Transverse colon (tissue), 4 donors: Measurements from ENCODE around the gene PFDN5. TPM values are rescaled to one million over a fixed set of nuclear protein-coding genes. Genes with fewer than 3 reads are reported as not detected.
A peak's percentile ranks its signal among the peaks of the same experiment; 100 is the strongest.
"Not testable (repeated sequence)": the region's sequence is repeated elsewhere in the genome, so short reads cannot be mapped to it uniquely, and the experiment has no call there.

Experiments
- DNase-seq: peaks from one replicate; pipeline ENCODE4 v3.0.0-alpha.2; 2019
- H3K27ac ChIP-seq, 4 donors: fragments of 200-600 bp; sonication (generic); 2 replicates each; pipeline ENCODE4 v1.5.1; 2016 to 2018; ENCODE audit warnings: inconsistent platforms in 4 of 4
- H3K27me3 ChIP-seq: fragments of 200-600 bp; sonication (generic); 2 replicates; pipeline ENCODE4 v1.5.1; 2017; ENCODE audit warnings: inconsistent platforms
- H3K36me3 ChIP-seq, 4 donors: fragments of 200-600 bp; sonication (generic); 2 replicates each; pipeline ENCODE4 v1.5.1; 2017 to 2019; ENCODE audit warnings: inconsistent platforms in 4 of 4
- H3K4me1 ChIP-seq, 4 donors: fragments of 200-600 bp; sonication (generic); 2 replicates each; pipeline ENCODE4 v1.5.1; 2017 to 2020; ENCODE audit warnings: inconsistent platforms in 4 of 4
- H3K4me3 ChIP-seq, 4 donors: fragments of 200-600 bp; sonication (generic); 1 replicate in 1 of 4; 2 replicates in 3 of 4; pipeline versions ENCODE4 v1.5.1 to v1.6.1; 2017 to 2019; ENCODE audit warnings: inconsistent platforms in 4 of 4
- H3K9me3 ChIP-seq, 2 donors: fragments of 200-600 bp; sonication (generic); 2 replicates each; pipeline ENCODE4 v1.5.1; 2017 to 2019; ENCODE audit warnings: inconsistent platforms in 2 of 2
- EP300 ChIP-seq: sonication (generic); formaldehyde crosslinking; IDR thresholded peaks from one replicate; pipeline ENCODE4 v1.6.1; 2017; ENCODE audit warnings: antibody characterized with exemption, low read depth
- POLR2A ChIP-seq: fragments of 450-650 bp; IDR thresholded peaks from one replicate; pipeline ENCODE4 v1.6.1; 2016; ENCODE audit warnings: antibody characterized with exemption, mild to moderate bottlenecking, moderate library complexity
- POLR2AphosphoS5 ChIP-seq, 3 donors: sonication (generic); formaldehyde crosslinking; IDR thresholded peaks; one replicate each; pipeline ENCODE4 v1.6.1; 2016; ENCODE audit warnings: antibody characterized with exemption in 3 of 3
- WGBS, 2 donors: methylation state at CpG; one replicate each; pipeline ENCODE4 v1.1.5; 2018; ENCODE audit warnings: low coverage in 1 of 2; 5-methylcytosine and 5-hydroxymethylcytosine counted together
- in situ Hi-C, 4 donors: fragments of 200-750 bp; cut with MboI; loops; one replicate each; pipeline versions ENCODE4 v1.15.0 to v1.15.1; 2017; ENCODE audit warnings: low sequenced_read_pairs in 3 of 4, low pct_ligation_motif_present in 1 of 4, low pct_unique_long_range_greater_than_20kb in 1 of 4
- intact Hi-C: fragments of 100-400 bp; cut with DNase I; formaldehyde crosslinking; loops from one replicate; pipeline ENCODE4 v1.15.1; 2023; ENCODE audit warnings: low total_unique reads
- total RNA-seq, 4 donors: library from RNA; depleted of rRNA; stranded (reverse); fragments of >200 nt; gene quantifications; one replicate each; pipeline ENCODE4 v1.1.0, GENCODE V29; 2016
- TF ChIP-seq, protein P1 (sequence below), 5 experiments: fragments of 200-600 bp in 3 of 5; fragments of 450-650 bp in 2 of 5; sonication (generic) in 3 of 5; IDR thresholded peaks; 1 replicate in 2 of 5; 2 replicates in 3 of 5; pipeline ENCODE4 v1.5.1; 2016 to 2017; ENCODE audit warnings: antibody characterized with exemption in 5 of 5, inconsistent platforms in 3 of 5, mild to moderate bottlenecking in 2 of 5, moderate library complexity in 1 of 5

The PFDN5 gene
- total RNA-seq, 4 donors from 2014 or later, result 244 to 451 (median 381) TPM

DNA sequence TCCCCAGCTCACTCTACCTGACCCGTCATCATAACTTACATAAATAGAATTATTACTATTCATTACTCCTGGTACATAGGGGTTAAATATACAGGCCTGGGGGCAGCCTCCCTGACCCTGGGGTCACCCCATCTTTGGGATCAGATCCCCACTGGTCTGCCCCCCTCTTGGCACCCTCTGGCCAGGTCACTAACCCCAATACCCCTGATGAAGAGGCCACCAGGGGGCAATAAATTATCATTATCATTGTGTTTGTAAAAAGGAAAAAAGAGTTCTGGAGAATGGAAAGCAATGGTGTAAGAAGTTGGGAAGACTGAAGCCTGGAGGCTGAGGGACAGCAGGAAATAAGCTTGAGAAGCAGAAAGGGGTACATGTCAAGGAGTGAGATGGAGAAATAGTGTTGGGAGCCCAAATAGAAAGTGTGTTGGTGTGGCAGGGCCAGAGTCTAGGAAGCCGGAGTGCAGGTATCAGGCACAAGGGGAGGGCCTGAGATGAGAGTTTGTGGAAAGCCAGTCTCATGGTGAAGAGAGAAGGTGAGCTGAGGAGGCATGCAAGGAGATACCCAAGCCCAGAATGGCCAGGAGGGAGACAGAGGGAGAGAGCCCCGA lies 32.2 kb downstream of the PFDN5 start:
- no peak for DNase-seq
- 71 to 77% methylated on average over 3 of the region's 3 CpGs for WGBS, 2 donors
- in situ Hi-C loops, result no loop called here

GRCh38 chr12:53328043-53328435 lies 32.7 kb downstream of the PFDN5 start:
- Histone ChIP-seq H3K9me3 (no peaks in the 10 kb centered on the region), H3K4me3 (no peak overlapping the region), H3K36me3 (no peaks in the 10 kb centered on the region), H3K27ac (no peak overlapping the region), H3K4me1 (peaks cover 0 to 25% (median 14%) of the 10 kb centered on the region in 4 donors), H3K27me3 (peaks cover 43% of the 10 kb centered on the region)
- no peak for TF ChIP-seq EP300
- WGBS, 2 donors, result 49% methylated on average over 12 of the region's 16 CpGs; no CpG with 5 or more reads in 1 of the 2 donors
- no peak for DNase-seq
- in situ Hi-C loops (no loop called here), intact Hi-C loops (no loop called here)

More for the DNA sequence above, 32.2 kb downstream of the PFDN5 start:
- Histone ChIP-seq H3K9me3 (no peaks in the 10 kb centered on the region), H3K27me3 (peaks cover 38% of the 10 kb centered on the region), H3K27ac (no peak overlapping the region), H3K4me3 (no peak overlapping the region), H3K36me3 (no peaks in the 10 kb centered on the region), H3K4me1 (peaks cover 0 to 25% (median 14%) of the 10 kb centered on the region in 4 donors)
- intact Hi-C loops, result no loop called here
- TF ChIP-seq, protein P1, sequence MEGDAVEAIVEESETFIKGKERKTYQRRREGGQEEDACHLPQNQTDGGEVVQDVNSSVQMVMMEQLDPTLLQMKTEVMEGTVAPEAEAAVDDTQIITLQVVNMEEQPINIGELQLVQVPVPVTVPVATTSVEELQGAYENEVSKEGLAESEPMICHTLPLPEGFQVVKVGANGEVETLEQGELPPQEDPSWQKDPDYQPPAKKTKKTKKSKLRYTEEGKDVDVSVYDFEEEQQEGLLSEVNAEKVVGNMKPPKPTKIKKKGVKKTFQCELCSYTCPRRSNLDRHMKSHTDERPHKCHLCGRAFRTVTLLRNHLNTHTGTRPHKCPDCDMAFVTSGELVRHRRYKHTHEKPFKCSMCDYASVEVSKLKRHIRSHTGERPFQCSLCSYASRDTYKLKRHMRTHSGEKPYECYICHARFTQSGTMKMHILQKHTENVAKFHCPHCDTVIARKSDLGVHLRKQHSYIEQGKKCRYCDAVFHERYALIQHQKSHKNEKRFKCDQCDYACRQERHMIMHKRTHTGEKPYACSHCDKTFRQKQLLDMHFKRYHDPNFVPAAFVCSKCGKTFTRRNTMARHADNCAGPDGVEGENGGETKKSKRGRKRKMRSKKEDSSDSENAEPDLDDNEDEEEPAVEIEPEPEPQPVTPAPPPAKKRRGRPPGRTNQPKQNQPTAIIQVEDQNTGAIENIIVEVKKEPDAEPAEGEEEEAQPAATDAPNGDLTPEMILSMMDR (IDR thresholded peaks at IDR 0.05), result peak in 3 of 5 experiments; percentile 16 to 31 (median 16)
- TF ChIP-seq POLR2A, result no peak

DNA sequence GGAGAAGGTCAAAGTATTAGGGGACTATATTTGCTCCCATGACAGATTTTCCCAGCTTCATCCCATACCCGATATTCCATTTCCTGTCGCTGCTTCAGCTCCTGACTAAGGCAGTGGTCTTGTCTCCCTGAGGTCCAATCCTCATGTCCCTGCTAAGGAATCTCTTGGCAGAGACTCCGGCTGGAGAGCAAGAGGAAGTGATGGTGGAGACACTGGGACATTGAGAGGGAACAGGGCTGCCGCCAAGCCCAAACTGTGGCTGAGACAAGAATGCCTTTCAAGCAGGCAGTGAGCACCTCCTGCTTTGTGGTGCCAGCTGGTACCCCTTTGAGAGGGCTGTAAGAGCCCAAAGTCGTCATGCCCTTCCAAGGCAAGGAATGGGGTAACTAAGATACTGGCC lies 35.3 kb downstream of the PFDN5 start:
- in situ Hi-C loops (no loop called here), intact Hi-C loops (no loop called here)
- no peak for DNase-seq
- WGBS, 2 donors, result 85% methylated on average over 5 of the region's 5 CpGs; no CpG with 5 or more reads in 1 of the 2 donors
- no peak overlapping the region for H3K27ac ChIP-seq
- peaks cover 53% of the 10 kb centered on the region for H3K27me3 ChIP-seq
- no peak for TF ChIP-seq EP300
- no peak for TF ChIP-seq POLR2AphosphoS5 (IDR thresholded peaks at IDR 0.05)
- TF ChIP-seq POLR2A, result no peak
- TF ChIP-seq, protein P1 (IDR thresholded peaks at IDR 0.05), result no peak
- no peaks in the 10 kb centered on the region for H3K36me3 ChIP-seq
- no peaks in the 10 kb centered on the region for H3K9me3 ChIP-seq
- no peak overlapping the region for H3K4me3 ChIP-seq
- H3K4me1 ChIP-seq, result peaks cover 0 to 7% (median 3%) of the 10 kb centered on the region in 4 donors

DNA sequence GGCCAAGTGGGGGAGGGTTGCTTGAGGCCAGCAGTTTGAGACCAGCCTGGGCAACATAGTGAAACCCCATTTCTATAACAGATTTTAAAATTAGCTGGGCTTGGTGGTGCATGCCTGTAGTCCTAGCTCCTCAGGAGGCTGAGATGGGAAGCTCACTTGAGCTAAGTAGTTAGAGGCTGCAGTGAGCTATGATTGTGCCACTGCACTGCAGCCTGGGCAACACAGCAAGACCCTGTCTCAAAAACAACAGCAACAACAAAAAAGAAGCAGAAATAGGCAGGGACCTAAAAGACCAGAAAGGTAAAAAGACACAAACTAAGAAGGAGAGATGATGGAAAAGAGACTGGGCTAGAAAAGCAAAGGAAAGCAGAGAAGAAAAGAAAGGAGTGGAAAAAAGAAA lies 37.0 kb downstream of the PFDN5 start:
- H3K4me3 ChIP-seq, DNase-seq, in situ Hi-C loops, H3K9me3 ChIP-seq, intact Hi-C loops, H3K4me1 ChIP-seq, H3K27ac ChIP-seq, H3K36me3 ChIP-seq: not testable (repeated sequence)
- peaks cover 55% of the 10 kb centered on the region for H3K27me3 ChIP-seq

DNA sequence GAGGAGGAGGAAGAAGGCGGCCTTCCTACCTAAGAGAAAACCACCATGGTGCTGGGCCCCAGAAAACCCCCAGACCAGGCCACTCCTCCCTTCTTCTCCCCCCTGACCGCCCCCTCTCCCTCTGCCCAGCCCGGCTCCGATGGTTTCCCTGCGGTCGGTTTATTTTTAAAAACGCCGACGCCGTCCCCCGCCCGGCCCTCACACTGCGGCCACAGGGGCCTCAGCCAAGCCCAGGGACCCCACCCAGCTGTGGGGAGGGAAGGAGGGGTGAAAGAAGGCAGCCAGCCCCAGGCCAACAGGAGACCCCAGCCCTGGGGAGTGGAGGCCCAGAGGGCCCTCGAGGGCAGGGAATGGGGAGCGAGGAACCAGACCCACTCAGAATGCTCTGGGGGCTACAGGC lies 37.4 kb downstream of the PFDN5 start:
- Histone ChIP-seq H3K27me3 (peaks cover 55% of the 10 kb centered on the region), H3K27ac (no peak overlapping the region), H3K4me3 (no peak overlapping the region), H3K36me3 (no peaks in the 10 kb centered on the region), H3K9me3 (no peaks in the 10 kb centered on the region), H3K4me1 (no peaks in the 10 kb centered on the region)
- TF ChIP-seq POLR2AphosphoS5 (IDR thresholded peaks at IDR 0.05) (no peak), POLR2A (no peak), EP300 (no peak)
- TF ChIP-seq, protein P1 (IDR thresholded peaks at IDR 0.05), result no peak
- in situ Hi-C loops, result no loop called here
- WGBS, 2 donors, result 79% methylated on average over 15 of the region's 15 CpGs; no CpG with 5 or more reads in 1 of the 2 donors
- no peak for DNase-seq
- intact Hi-C loops, result no loop called here
